Epithelial cell of proximal tubule (primary cell): Measurements from ENCODE around the gene PRKN. TPM values are rescaled to one million over a fixed set of nuclear protein-coding genes. Genes with fewer than 3 reads are reported as not detected.
A peak's percentile ranks its signal among the peaks of the same experiment; 100 is the strongest.

ENCODE experiments used
- DNase-seq: peaks from one replicate; pipeline ENCODE4 v3.0.0-alpha.2; 2011; ENCODE audit warnings: low read depth
- H3K4me3 ChIP-seq: 2 replicates; pipeline ENCODE4 v1.5.1; 2011; ENCODE audit warnings: low read depth, mild to moderate bottlenecking, low read length
- CTCF ChIP-seq: conservative IDR thresholded peaks from 2 replicates; pipeline ENCODE4 v1.5.1; 2012; ENCODE audit warnings: low read depth, mild to moderate bottlenecking, low read length
- total RNA-seq: library from RNA; depleted of rRNA; stranded (reverse); fragments of >200 nt; gene quantifications from 2 replicates; pipeline ENCODE4 v1.2.3, GENCODE V29; 2015

PRKN gene
- total RNA-seq, 1 donor from 2014 or later, result 0.58 TPM

DNA sequence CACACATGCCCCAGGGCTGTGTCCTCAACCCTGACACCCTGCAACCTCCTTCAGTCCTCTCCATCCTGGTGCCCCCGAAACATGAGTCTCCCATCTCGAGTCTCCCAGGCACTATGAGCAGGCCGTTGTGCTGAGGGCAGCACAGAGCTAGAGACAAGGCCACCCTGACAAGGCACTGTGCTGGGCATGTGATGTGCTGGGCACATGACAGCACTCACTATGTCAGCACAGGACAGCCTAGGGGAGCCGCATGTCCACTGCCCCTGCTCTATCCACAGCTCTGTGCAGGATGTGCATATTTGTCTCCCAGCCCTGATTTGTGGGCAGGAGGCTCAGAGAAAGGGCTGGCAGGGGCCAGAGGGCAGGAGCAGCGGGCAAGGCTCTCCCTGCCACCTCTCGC lies 1091.6 kb downstream of the PRKN start:
- no peak overlapping the region for H3K4me3 ChIP-seq
- no peak for DNase-seq
- TF ChIP-seq CTCF, result no peak

GRCh38 chr6:161634916-161635315 lies 1092.7 kb downstream of the PRKN start:
- no peak for TF ChIP-seq CTCF
- DNase-seq, result no peak

GRCh38 chr6:161631676-161632194 lies 1095.8 kb downstream of the PRKN start:
- DNase-seq, result peak; percentile 2
- H3K4me3 ChIP-seq, result no peak overlapping the region
- TF ChIP-seq CTCF, result no peak

More at GRCh38 chr6:161634916-161635315, 1092.7 kb downstream of the PRKN start:
- H3K4me3 ChIP-seq, result no peak overlapping the region

- no peak overlapping the region for H3K4me3 ChIP-seq
- DNase-seq, result no peak
- no peak for TF ChIP-seq CTCF
Measured at GRCh38 chr6:161630674-161631073, 1096.9 kb downstream of the PRKN start.

DNA sequence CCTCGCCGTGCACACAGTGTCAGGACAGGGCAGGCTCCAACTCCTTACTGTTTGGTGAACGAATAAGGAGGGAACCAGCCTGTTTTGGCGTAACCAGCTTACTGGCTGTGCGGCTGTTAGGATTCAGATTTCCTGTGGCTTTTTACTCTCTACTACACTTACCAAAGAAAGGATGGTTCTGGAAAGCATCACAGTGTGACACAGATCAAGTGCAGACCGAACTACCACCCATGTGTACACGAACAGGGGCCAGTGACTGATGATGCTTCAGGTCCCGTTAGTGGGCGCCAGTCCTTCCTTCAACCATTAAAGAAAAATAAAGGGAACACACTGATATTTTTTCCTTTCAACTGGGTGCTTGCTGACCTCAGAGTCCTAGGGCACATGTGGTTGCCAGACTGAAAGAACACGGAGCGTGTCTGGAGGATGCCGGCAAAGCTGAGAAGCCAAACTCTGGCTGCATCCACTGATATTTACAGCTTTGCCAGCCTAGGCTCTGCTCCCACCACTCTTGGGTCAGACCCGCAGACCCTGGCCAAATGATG lies 1101.4 kb downstream of the PRKN start:
- DNase-seq, result no peak
- no peak overlapping the region for H3K4me3 ChIP-seq
- TF ChIP-seq CTCF, result no peak

- DNase-seq, result no peak
- no peak overlapping the region for H3K4me3 ChIP-seq
- no peak for TF ChIP-seq CTCF
Measured at GRCh38 chr6:161624111-161624510, 1103.5 kb downstream of the PRKN start.

DNA sequence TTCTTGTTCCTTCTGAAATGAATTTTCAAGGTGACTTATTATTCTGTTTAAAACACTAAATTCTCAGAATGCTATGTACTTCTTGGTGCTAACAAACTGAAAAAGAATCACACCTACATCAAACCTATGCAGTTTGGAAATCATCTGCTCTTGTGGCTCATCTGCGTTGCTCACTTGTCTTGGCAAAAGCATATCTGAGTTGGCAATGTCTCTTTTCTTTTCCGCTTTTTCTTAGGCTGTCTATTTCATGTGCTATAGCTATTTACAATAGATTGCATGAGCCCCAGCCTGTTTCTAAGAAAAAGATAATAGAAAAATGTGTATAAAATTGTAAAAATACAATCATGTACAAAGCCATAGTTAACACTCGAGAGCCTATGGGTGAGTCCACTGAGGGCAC lies 1104.8 kb downstream of the PRKN start:
- no peak overlapping the region for H3K4me3 ChIP-seq
- no peak for DNase-seq
- TF ChIP-seq CTCF, result no peak
